GM19324 (cell line): Measurements from ENCODE around the gene COL5A1.

Experiments
- ATAC-seq: cut with Tn5 transposase; IDR thresholded peaks from one replicate; pipeline ENCODE4 v1.9.1; 2021; ENCODE audit warnings: mild to moderate bottlenecking, moderate library complexity; ENCODE audit not compliant: unreplicated experiment, low FRiP score

COL5A1 gene

DNA sequence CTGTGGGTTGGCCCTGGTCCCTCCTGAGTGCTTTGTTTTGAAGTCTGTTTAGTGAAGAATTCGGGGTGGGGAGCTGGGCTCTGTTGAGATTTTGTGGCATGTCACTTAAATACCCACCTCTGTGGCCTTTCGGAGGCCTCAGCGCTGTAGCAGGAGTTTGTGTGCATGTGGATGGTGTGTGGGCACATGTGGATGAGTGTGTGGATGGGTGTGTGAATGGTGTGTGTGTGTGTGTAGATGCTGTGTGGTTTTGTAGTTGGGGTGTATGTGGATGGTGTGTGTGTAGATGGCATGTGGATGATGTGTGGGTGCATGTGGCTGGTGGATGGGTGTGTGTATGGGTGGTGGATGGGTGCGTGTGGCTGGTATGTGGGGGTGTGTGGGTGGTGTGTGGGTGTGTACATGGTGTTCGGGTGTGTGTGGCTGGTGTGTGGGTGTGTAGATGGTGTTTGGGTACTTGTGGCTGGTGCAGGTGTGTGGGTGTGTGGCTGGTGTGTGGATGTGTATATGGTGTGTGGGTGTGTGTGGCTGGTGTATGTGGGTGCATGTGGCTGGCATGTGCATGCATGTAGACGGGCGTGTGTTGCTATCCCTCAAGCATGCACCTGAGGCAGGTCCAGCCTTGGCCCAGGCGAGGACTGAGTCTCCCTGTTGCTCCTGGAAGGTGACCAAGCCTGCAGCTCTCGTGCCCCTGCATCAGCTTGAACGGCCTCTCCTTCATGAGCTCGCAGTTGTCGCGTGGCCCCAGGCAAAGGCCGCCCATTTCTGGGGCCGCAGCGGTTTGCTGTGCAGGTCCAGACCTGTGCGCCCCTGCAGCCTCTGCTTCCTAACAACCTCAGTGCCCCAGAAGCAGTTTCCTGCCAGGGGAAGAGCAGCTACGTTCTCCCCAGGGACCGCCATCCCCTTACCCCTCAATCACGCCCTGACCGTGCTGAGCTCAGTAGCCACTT lies 185.0 kb downstream of the COL5A1 start:
- ATAC-seq = no peak

DNA sequence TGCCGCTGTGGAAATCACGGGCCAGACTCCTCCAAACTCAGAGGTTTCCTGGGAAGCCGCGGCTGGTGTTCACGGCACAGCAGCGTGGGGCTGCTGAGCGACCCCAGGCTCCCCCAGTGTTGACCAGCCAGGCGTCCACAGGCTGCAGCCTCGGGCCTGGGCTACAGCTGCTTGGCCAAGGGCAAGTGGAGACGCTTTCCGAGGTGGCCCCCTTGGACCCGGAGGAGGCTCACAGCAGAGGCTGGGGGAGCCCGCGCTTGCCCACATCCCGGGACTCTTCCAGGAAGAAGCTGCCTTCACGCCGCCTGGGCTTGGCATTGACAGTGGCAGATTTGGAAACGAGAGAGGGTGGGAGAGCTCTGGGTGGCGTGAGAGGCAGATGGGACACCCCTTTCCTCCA lies 186.0 kb downstream of the COL5A1 start:
- ATAC-seq = no peak

DNA sequence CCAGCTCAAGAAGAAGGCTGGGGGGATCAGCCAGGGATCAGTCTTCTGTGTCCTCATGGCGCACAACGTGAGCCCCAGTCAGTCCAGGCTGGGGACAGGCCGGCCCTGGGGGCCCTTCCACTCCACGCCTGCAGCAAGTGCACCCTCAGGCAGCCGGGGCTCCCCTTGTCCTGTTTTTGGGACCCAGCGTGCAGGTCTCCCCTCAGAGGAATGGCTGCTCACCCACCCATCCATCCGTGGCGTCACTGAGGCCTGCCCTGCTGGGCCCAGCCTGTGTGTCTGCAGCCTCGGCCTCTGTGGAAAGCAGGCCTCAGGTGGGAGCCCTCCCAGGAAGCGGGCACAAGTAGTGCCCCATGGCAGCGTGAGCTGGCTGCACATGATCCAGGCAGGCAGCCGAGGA lies 186.4 kb downstream of the COL5A1 start:
- ATAC-seq = no peak

DNA sequence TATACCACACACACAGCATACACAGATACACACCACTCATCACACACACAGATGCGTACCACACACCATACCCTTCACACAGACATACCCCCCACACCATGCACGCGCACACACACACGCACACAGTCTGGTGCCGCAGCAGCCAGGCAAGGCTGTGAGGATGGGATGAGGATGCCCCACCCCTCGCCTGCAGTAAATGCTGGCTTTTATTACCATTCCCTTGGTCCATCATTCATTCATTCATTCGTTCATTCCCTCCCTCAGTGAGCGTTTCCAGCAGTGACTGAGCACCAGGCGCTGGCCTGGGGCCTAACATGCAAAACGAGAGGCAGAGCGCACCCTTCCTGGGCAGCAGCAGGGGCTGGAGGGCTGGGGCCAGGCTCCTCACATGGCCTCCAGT lies 187.3 kb downstream of the COL5A1 start:
- ATAC-seq = no peak

DNA sequence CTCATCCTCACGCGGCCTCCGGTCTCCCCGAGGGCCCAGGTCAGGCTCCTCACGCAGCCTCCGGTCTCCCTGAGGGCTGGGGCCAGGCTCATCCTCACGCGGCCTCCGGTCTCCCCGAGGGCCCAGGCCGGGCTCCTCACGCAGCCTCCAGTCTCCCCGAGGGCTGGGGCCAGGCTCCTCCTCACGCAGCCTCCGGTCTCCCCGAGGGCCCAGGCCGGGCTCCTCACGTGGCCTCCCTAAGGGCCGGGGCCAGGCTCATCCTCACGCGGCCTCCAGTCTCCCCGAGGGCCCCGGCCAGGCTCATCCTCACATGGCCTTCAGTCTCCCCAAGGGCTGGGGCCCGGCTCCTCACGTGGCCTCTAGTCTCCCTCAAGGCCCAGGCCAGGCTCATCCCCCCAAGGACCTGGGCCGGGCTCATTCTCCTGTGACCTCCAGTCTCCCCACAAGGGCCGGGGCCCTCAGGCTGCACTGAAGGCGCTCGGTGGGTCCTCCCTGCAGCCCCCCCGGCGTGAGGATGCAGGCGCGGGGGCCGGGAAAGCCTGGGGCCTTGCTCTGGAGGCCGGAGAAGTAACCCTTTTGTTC lies 187.8 kb downstream of the COL5A1 start:
- ATAC-seq = no peak

DNA sequence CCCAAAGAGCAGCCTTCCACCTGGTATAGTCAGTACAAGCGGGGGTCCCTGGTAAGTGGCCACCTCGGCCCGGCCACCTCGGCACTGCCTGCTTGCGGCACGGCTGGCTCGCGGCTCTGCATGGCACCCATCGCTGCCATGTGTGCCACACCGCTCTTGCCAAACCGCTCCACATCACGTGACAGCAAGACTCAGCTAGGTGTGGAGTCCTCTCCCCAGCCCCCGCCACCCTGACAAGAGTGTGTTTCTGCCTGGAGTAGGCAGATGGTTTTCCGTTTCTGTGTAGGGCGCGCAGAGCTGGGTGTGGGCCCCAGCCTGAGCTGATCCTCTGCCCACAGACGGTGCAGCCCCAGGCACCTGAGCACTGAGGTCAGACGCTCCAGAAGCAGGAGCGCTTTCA lies 188.5 kb downstream of the COL5A1 start:
- ATAC-seq = no peak

DNA sequence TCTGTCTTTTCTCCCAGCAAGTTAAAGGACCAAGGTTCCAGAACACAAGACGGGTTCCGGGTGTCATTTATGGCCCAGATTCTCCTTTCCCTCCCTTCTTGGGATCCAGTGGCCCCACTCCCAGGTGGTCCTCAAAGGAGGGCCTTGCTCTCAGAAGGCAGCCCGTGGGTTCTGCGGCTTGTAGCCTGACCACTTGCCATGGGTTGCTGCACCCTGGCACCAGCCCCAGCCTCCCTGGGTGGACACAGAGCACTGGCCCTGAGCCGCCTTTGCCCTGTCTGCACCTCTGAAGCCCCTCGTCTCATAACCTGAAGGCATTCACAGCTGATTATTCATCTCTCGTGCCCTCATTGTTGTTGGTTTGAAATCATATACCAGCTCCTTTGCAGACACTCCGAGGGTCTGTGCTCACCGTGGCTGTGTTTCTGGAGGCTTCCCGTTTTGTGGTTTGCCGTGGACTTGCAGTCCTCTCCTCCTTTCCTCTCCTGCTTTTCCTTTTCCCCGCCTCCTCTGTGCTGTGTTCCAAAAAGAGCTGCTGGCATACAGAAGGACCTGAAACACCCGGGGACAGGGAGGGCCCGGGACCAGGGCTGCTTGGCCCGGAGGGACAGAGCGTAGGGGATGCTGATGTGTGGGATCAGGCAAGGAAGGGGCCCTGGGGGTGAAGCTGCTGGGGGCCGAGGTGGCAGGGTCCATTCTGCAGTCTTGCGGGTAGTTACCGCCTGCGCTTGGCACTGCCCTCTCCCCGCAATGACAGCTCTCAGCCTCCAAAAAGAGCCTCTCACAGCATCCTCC lies 189.5 kb downstream of the COL5A1 start:
- ATAC-seq = no peak

DNA sequence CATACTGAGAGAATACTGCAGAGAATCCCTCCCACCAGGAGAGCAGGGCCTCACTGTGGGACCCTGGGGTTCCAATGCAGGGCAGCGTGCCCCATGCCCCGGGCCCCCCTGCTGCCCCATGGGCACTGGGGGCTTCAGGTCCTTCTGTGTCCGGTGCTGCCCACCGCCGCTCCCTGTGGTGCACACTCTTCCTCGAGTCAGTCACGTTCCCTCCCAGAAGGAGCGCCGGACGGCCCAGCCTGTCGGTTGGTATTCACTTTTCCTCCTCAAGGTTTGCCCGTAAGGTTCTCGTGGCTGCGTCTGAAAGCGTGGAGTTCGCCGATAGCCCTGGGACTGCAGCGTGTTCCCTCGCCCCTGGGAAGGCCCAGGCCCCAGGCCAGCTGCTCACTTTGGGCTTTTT lies 190.9 kb downstream of the COL5A1 start:
- no peak for ATAC-seq

DNA sequence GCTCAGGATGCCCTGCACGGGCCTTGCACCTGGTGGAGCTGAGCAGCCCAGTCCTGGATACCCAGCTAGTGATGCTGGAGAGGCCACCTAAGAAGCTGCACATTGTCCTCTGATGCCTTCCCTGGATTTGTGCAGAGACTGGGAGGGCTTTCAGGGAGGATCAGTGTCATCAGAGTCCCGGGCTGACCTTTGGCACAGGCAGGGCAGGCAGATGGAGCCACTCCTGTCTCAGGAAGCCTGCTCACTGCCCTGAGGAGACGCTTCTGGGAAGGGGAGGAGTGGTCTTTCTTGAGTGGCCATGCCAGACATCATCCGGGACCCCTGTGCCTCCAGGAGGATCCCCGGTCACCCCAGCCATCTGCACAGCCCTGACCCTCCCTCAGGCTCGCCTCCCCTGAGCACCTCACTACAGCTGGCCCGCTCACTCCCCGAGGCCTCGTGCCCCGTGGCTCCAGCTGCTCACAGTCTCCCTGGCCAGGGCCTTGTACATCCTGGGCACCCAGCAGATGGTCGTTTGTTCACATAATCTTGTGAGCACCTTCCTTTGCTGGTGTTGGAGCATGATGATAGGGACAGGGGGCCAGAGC lies 191.8 kb downstream of the COL5A1 start:
- ATAC-seq = no peak

DNA sequence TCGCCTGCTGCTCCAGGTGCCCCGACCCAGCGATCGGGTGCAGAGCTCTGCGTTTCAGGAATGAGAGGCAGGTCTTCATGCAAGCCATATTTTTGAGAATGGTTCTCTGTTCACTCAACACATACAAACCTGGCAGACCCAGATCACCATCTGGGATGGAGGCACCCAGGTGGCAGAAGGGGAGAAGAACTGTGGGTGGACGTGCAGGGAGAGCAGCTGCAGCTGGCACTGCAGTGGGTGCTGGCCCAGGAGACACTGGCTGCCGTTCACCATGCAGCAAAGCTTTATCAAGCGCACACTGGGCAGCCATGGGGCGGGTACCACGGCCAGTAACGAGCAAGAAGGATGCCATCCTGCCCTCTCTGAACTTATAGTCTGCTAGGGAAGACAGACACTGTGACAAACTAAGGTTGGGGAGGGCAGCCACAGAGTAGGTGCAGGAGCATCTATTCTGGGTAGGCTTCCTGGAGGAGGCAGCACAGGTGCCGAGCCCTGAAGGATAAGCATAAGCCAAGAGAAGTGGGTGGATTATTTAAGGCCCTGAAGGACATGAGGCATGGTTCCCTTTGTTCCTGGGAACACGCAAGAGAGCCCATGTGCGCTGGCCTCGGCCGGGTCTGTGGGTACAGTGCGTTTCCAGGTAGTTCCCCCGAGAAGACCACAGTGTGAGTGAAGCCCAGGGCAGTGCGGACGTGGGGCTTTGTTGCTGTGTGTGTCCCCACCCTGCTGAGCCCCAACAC lies 192.8 kb downstream of the COL5A1 start:
- ATAC-seq = no peak

DNA sequence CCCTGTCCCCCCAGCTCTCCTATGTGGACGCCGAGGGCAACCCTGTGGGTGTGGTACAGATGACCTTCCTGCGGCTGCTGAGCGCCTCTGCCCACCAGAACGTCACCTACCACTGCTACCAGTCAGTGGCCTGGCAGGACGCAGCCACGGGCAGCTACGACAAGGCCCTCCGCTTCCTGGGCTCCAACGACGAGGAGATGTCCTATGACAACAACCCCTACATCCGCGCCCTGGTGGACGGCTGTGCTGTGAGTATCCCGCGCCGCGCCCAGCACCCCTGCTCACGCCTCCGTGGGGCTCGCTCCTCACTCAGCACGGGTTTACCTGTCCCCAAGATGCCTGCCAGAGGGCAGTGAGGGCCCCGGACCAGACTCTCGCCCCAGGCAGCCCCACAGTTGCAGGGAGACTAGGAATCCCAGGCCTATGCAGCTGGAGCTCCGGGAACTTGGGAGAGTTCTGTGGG lies 193.4 kb downstream of the COL5A1 start:
- no peak for ATAC-seq

DNA sequence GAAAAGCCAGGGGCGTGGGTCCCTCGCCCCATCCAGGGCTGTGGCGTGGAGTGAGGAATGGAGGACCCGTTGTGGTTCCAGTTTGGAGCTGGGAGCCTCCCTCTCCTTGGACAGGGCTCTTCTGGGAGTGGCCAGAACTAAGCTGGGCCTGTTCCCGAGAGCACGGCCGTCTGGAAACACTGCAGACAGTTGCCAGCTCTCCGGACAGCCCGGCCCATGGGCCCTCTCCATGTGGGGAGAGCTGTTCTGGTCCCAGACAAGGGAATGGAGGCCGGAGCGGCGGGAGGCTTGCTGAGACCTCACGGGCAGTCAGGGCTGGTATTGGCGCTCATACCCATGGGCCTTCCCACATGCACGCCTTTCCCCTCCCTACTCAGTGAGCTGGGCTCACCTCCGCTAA lies 193.8 kb downstream of the COL5A1 start:
- ATAC-seq = no peak

DNA sequence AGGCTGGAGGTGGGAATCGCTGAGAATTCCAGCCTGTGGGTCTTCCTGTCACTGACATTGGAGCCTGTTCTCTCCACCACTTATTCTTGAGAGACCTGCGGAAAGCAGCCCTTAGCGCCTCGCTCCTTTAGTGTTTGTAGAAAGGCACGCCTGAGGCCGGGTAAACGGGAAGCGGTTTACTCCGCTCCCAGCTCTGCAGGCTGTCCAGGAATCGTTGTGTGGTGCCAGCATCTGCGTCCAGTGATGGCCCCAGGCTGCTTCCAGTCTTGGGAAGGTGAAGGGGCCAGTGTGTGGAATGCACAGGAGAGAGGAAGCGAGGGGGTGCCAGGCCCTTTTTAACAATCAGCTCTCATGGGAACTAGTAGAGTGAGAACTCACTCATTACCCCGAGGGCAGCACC lies 194.4 kb downstream of the COL5A1 start:
- ATAC-seq = no peak

DNA sequence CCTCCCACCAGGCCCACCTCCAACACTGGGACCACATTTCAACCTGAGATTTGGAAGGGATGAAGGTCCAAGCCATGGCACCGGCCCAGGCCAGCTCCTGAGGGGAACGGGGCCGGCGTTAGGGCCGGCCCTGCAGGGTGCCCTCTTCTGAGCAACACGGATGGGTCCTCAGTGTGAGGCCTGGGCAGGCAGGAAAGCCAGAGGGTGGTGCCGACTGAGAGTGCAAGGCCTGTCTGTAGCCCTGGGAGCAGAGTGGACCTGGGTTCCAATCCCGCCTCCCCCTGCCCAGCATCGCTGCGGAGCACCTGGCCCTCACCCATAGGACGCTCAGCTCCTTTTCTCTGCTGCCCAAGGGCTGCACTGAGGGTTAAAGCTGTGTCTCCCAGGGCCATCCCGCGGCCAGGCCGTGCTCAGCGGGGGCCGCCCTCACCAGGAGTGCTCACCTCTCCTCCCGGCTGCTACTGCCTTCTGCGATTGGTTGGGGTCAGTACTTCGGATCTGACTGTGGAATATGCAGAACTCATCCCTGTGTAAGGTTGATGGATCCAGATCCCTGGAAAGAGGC lies 194.9 kb downstream of the COL5A1 start:
- no peak for ATAC-seq

DNA sequence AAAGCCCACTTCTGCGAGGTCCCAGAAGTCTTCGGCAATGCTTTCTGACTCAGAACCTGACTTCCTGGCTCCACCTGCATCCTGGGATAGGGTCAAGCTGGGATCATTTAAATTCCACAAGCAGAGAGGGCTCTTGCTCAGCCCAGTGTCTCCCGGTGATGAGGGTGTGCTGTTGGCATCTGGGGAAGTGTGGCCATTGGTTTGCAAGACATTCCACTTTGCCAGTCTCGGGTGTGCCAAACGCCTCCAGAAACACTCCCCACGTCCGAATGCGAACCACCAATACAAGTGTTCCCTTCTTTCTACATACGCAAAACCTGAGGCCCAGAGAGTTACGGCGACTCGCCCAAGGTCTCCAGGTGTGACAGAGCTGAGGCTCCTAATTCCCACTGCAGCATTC lies 195.9 kb downstream of the COL5A1 start:
- ATAC-seq = no peak

DNA sequence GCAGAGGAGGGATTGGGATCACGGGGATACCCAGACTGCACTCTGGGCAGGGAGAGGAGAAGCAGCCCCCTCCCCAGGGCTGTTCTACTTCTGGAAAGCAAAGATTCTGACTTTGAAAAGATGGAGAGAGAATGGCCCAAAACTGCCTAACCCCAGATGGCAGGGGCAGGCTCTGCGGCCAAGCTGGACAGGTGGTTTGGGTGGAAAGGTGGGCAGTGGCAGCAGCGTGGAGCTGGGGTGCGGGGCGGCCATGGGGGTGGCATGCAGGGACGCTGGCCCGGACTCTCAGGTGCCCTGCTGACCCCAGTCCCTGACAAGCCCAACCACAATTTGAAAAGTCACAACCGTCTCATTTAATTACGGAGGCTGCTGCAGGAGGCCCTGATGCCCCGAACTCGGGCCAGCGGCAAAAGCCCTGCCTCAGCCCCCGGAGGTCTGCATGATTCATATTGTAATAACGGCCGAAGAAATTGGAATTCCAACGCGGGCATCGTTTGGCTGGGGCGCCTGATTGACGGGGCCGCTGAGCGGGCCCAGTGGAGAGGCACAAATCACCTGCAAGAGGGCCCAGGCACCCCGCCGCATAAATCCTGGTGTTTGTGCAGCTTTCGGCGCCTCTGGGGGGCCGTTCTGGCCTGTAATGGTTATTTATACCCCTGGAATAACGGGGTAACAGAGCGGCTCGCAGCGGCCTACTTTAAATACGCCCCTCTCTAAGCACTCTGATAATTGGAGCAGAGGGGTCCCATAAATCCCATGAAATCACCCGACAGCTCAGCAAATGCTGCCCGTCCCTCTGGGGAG lies 197.2 kb downstream of the COL5A1 start:
- no peak for ATAC-seq

DNA sequence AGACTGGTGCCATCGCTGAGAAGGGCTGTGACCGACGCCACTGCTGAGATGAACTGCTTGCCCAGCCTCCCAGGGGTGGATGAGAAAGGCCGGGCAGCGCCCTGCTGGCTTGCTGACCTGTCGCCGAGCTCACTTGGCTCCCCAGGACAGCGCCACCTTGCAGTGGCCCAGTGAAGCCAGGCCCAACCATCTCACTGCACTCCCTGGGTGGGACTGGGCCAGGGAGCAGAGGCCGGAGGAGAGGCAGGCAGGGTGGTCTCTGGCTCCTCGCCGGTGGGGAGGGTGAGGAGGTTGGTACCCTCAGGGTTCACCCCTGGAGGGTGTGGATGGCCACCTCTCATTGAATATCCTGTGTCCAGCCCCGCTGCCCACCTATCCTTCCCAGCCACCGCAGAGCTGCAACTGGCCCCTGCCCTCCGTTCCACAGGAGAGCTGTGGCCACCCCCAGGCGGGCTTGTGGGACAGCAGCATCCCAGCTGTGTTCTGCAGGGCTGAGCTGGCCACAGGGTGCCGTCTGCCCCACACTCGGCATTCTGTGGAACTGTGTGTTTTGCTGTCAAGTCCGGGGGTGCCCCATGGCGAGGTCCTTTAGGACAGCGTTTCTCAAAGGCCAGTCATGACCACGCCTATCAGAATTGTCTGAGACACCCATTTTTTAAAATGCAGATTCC lies 198.0 kb downstream of the COL5A1 start:
- ATAC-seq = no peak

DNA sequence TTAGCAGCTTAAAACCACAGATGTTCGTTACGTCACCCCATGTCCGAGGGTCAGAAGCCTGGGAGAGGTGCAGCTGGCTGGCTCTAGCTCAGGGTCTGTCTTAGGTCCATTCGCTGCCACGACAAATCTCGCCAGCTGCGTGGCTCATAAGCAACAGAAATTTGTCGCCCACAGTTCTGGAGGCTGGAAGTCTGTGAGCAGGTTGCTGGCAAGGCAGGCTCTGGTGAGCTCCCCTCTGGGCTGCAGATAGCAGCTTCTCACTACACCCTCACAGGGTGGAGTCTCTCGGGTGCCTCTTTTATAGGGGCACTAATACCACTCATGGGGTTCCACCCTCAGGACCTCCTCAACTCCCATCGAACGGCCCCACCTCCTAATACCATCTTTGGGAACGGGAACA lies 198.9 kb downstream of the COL5A1 start:
- no peak for ATAC-seq
